Muscle of arm (tissue), 12 donors: ENCODE measurements around the gene RBM23. TPM values are rescaled to one million over a fixed set of nuclear protein-coding genes. Genes with fewer than 3 reads are reported as not detected.

Experiments used
- DNase-seq: peaks from one replicate; pipeline ENCODE4 v3.0.0-alpha.2; 2013
- polyA plus RNA-seq, 12 donors: library from polyadenylated mRNA; unstranded; fragments of 120-200 nt; gene quantifications; one replicate each; pipeline ENCODE4 v1.2.1, GENCODE V29; 2013; ENCODE audit not compliant: insufficient read length in 12 of 12

RBM23 gene
- polyA plus RNA-seq, 12 donors, result 48.3 to 86.1 (median 57.0) TPM; not detected in 1

DNA sequence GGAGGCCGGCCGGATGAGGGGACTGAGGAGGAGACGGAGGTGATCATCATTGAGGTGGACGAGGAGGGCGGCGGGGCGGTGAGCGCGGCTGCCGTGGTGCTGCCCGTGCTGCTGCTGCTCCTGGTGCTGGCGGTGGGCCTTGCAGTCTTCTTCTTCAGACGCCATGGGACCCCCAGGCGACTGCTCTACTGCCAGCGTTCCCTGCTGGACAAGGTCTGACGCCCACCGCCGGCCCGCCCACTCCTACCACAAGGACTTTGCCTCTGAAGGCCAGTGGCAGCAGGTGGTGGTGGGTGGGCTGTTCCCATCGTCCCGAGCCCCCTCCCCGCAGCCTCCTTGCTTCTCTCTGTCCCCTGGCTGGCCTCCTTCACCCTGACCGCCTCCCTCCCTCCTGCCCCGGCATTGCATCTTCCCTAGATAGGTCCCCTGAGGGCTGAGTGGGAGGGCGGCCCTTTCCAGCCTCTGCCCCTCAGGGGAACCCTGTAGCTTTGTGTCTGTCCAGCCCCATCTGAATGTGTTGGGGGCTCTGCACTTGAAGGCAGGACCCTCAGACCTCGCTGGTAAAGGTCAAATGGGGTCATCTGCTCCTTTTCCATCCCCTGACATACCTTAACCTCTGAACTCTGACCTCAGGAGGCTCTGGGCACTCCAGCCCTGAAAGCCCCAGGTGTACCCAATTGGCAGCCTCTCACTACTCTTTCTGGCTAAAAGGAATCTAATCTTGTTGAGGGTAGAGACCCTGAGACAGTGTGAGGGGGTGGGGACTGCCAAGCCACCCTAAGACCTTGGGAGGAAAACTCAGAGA, 72.9 kb downstream of the RBM23 start:
- DNase-seq, result no peak

DNA sequence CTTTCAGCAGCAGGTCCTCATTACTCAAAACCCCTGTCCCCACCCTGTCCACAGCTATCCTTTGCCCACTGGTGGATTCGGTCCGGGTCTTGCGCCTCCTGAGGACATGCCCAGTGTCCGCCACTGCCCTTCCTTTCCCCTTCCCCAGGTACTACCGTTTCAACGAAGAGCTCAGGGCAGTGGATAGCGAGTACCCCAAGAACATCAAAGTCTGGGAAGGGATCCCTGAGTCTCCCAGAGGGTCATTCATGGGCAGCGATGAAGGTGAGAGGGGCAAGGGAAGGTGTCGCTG, 73.9 kb downstream of the RBM23 start:
- no peak for DNase-seq

DNA sequence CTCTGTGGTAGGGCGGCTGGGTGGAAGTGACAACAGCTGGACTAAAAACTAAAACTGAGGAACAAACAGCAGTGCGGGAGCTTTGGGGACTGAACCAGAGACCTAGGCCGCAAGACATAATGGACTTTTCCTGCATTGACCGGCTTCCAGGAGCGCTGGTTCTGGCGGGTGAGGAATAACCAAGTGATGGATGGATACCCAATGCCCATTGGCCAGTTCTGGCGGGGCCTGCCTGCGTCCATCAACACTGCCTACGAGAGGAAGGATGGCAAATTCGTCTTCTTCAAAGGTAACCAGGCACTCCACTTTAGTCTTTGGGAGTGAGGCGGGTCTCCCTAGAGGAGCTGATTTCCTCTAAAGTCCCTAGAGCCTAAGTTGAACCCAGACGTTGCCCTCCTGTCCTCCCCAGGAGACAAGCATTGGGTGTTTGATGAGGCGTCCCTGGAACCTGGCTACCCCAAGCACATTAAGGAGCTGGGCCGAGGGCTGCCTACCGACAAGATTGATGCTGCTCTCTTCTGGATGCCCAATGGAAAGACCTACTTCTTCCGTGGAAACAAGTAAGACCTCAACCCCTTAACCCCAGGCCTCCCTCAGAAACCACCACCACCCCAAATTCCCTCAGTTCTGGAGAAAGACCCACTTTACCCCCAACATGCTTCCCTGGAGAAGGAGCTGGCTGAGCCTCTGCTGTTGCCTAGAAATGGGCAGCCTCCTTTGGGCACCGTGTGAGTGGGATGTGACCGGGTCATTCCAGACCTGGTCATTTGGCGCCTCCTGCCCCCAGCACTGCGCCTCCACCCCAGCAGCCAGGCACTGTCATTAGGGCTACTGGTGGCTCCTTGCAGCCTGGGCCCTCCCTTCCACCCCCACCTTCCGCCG, 74.5 kb downstream of the RBM23 start:
- no peak for DNase-seq

Other genes with a start within 250 kb of the RBM23 start
- 100 to 1,000 TPM in 11 of 12 donors, not detected in 1; 150 to 268 (median 226) TPM for gene OXA1L, start 152.5 kb downstream of the RBM23 start, polyA plus RNA-seq
- gene SLC7A7, start 103.7 kb downstream of the RBM23 start, polyA plus RNA-seq, result 10 to 100 TPM in 11 of 12 donors, not detected in 1; 14.0 to 34.9 (median 26.6) TPM
- 10 to 100 TPM in 11 of 12 donors, not detected in 1; 52.5 to 71.0 (median 60.1) TPM for gene MRPL52, start 89.3 kb downstream of the RBM23 start, polyA plus RNA-seq
- gene MMP14, start 82.6 kb downstream of the RBM23 start, polyA plus RNA-seq, result 100 to 1,000 TPM in 11 of 12 donors, not detected in 1; 114 to 285 (median 170) TPM
- gene LRP10, start 47.4 kb downstream of the RBM23 start, polyA plus RNA-seq, result 10 to 100 TPM in 11 of 12 donors, not detected in 1; 29.7 to 49.0 (median 37.2) TPM
- under 1 TPM in 8 of 12 donors, not detected in 4; 0.09 to 0.46 (median 0.14) TPM for gene REM2, start 35.9 kb downstream of the RBM23 start, polyA plus RNA-seq
- gene PRMT5, start 10.2 kb upstream of the RBM23 start, polyA plus RNA-seq, result 10 to 100 TPM in 11 of 12 donors, not detected in 1; 54.0 to 87.0 (median 73.5) TPM
- gene HAUS4, start 37.9 kb upstream of the RBM23 start, polyA plus RNA-seq, result 10 to 100 TPM in 11 of 12 donors, not detected in 1; 29.2 to 54.0 (median 40.1) TPM
- 100 to 1,000 TPM in 1 of 12 donors, 10 to 100 TPM in 11; 36.7 to 167 (median 42.0) TPM for gene AJUBA, start 63.4 kb upstream of the RBM23 start, polyA plus RNA-seq
- gene C14orf93, start 91.0 kb upstream of the RBM23 start, polyA plus RNA-seq, result 10 to 100 TPM in 8 of 12 donors, 1 to 10 TPM in 3, not detected in 1; 8.9 to 17.0 (median 11.6) TPM
- gene PSMB5, start 115.8 kb upstream of the RBM23 start, polyA plus RNA-seq, result 100 to 1,000 TPM in 11 of 12 donors, not detected in 1; 111 to 238 (median 212) TPM
- gene PSMB11, start 123.1 kb upstream of the RBM23 start, polyA plus RNA-seq, result not detected
- 10 to 100 TPM in 2 of 12 donors, 1 to 10 TPM in 9, not detected in 1; 2.3 to 12.5 (median 3.7) TPM for gene CDH24, start 138.4 kb upstream of the RBM23 start, polyA plus RNA-seq
- gene ACIN1, start 176.0 kb upstream of the RBM23 start, polyA plus RNA-seq, result 100 to 1,000 TPM in 11 of 12 donors, not detected in 1; 108 to 284 (median 129) TPM
- gene C14orf119, start 176.4 kb upstream of the RBM23 start, polyA plus RNA-seq, result 10 to 100 TPM in 11 of 12 donors, not detected in 1; 30.8 to 62.2 (median 50.8) TPM
- under 1 TPM in 1 of 12 donors, not detected in 11; 0.07 TPM for gene CIROP, start 185.8 kb upstream of the RBM23 start, polyA plus RNA-seq
- gene CEBPE, start 200.1 kb upstream of the RBM23 start, polyA plus RNA-seq, result under 1 TPM in 4 of 12 donors, not detected in 8; 0.08 to 0.61 (median 0.13) TPM